H1 (cell line): ENCODE data around the gene PIGV. TPM values are rescaled to one million over a fixed set of nuclear protein-coding genes. Genes with fewer than 3 reads are reported as not detected.

Experiments
- GTF2F1 ChIP-seq: IDR thresholded peaks from 2 replicates; pipeline ENCODE4 v1.6.1; 2012; ENCODE audit warnings: low read depth, low read length, improper control_type of control experiment, borderline replicate concordance
- RNF2 ChIP-seq: fragments of 200-900, 300-1000 bp; sonication (generic); IDR thresholded peaks from 2 replicates; pipeline ENCODE4 v1.7.1; 2016; ENCODE audit warnings: borderline replicate concordance, low read depth, mild to moderate bottlenecking, antibody characterized with exemption, low read length; ENCODE audit not compliant: poor library complexity, severe bottlenecking; ENCODE audit errors: missing control alignments
- TAF1 ChIP-seq: IDR thresholded peaks from 2 replicates; pipeline ENCODE4 v1.6.1; 2011; ENCODE audit warnings: mild to moderate bottlenecking, low read depth, low read length
- polyA plus RNA-seq, 7 experiments: library from polyadenylated mRNA; depleted of rRNA in 3 of 7; stranded (reverse) in 5 of 7; unstranded in 2 of 7; fragments of >200 nt in 5 of 7; fragments of 200-250 nt in 2 of 7; gene quantifications; 1 replicate in 5 of 7; 2 replicates in 1 of 7; 4 replicates in 1 of 7; pipeline versions ENCODE4 v1.2.1 to v1.2.3, GENCODE V29; 2011 to 2013; ENCODE audit warnings: missing spikeins in 2 of 7, mixed read lengths in 2 of 7
- total RNA-seq: library from RNA; stranded (reverse); fragmentation: NEBNext Ultra II Directional; extraction: Animal tissue kit (Norgen Biotek cat#: 25700); gene quantifications from 2 replicates; pipeline ENCODE4 v1.2.1, GENCODE V29; 2021
- TF ChIP-seq, protein P1 (sequence below): fragments of 300-600 bp; sonication (generic); IDR thresholded peaks from 2 replicates; pipeline ENCODE4 v1.7.1; 2012; ENCODE audit warnings: low read length, moderate library complexity, mild to moderate bottlenecking, inconsistent platforms; ENCODE audit not compliant: insufficient replicate concordance

PIGV gene
- total and polyA plus RNA-seq, 2 of the 8 experiments (the other 6 are each of a cell fraction or from before 2014, with no cell fraction given): 8.5 to 20.9 TPM

DNA sequence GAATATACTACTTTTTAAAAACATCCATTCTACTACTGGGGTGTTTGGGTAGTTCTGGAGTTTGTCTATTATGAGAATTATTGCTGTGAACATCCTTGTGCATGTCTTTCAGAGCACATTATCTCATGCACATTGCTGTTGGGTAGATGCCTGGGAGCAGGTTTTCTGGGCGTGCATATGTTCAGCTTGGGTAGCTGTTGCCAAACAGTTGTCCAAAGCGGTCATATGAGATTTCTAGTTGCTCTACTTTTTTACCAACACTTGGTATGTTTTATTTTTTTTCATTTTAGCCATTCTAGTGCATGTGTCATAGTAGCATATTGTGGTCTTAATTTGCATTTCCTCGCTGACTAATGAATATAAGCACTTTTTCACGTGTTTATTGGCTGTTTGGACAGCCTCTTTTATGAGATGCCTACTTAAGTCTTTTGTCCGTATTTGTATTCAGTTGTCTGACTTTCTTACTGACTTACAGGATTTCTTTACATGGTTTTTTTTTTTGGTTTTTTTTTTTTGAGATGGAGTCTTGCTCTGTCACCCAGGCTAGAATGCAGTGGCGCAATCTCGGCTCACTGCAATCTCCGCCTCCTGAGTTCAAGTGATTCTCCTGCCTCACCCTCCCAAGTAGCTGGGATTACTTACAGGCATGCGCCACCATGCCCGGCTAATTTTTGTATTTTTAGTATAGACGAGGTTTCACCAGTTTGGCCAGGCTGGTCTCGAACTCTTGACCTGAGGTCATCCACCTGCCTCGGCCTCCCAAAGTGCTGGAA is 56.9 kb downstream of the PIGV start (continued):
- no peak for TF ChIP-seq RNF2
- TF ChIP-seq, protein P1, sequence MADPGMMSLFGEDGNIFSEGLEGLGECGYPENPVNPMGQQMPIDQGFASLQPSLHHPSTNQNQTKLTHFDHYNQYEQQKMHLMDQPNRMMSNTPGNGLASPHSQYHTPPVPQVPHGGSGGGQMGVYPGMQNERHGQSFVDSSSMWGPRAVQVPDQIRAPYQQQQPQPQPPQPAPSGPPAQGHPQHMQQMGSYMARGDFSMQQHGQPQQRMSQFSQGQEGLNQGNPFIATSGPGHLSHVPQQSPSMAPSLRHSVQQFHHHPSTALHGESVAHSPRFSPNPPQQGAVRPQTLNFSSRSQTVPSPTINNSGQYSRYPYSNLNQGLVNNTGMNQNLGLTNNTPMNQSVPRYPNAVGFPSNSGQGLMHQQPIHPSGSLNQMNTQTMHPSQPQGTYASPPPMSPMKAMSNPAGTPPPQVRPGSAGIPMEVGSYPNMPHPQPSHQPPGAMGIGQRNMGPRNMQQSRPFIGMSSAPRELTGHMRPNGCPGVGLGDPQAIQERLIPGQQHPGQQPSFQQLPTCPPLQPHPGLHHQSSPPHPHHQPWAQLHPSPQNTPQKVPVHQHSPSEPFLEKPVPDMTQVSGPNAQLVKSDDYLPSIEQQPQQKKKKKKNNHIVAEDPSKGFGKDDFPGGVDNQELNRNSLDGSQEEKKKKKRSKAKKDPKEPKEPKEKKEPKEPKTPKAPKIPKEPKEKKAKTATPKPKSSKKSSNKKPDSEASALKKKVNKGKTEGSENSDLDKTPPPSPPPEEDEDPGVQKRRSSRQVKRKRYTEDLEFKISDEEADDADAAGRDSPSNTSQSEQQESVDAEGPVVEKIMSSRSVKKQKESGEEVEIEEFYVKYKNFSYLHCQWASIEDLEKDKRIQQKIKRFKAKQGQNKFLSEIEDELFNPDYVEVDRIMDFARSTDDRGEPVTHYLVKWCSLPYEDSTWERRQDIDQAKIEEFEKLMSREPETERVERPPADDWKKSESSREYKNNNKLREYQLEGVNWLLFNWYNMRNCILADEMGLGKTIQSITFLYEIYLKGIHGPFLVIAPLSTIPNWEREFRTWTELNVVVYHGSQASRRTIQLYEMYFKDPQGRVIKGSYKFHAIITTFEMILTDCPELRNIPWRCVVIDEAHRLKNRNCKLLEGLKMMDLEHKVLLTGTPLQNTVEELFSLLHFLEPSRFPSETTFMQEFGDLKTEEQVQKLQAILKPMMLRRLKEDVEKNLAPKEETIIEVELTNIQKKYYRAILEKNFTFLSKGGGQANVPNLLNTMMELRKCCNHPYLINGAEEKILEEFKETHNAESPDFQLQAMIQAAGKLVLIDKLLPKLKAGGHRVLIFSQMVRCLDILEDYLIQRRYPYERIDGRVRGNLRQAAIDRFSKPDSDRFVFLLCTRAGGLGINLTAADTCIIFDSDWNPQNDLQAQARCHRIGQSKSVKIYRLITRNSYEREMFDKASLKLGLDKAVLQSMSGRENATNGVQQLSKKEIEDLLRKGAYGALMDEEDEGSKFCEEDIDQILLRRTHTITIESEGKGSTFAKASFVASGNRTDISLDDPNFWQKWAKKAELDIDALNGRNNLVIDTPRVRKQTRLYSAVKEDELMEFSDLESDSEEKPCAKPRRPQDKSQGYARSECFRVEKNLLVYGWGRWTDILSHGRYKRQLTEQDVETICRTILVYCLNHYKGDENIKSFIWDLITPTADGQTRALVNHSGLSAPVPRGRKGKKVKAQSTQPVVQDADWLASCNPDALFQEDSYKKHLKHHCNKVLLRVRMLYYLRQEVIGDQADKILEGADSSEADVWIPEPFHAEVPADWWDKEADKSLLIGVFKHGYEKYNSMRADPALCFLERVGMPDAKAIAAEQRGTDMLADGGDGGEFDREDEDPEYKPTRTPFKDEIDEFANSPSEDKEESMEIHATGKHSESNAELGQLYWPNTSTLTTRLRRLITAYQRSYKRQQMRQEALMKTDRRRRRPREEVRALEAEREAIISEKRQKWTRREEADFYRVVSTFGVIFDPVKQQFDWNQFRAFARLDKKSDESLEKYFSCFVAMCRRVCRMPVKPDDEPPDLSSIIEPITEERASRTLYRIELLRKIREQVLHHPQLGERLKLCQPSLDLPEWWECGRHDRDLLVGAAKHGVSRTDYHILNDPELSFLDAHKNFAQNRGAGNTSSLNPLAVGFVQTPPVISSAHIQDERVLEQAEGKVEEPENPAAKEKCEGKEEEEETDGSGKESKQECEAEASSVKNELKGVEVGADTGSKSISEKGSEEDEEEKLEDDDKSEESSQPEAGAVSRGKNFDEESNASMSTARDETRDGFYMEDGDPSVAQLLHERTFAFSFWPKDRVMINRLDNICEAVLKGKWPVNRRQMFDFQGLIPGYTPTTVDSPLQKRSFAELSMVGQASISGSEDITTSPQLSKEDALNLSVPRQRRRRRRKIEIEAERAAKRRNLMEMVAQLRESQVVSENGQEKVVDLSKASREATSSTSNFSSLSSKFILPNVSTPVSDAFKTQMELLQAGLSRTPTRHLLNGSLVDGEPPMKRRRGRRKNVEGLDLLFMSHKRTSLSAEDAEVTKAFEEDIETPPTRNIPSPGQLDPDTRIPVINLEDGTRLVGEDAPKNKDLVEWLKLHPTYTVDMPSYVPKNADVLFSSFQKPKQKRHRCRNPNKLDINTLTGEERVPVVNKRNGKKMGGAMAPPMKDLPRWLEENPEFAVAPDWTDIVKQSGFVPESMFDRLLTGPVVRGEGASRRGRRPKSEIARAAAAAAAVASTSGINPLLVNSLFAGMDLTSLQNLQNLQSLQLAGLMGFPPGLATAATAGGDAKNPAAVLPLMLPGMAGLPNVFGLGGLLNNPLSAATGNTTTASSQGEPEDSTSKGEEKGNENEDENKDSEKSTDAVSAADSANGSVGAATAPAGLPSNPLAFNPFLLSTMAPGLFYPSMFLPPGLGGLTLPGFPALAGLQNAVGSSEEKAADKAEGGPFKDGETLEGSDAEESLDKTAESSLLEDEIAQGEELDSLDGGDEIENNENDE: no peak
- no peak for TF ChIP-seq TAF1
- no peak for TF ChIP-seq GTF2F1
- TF ChIP-seq, all 59 proteins: peak for 0
